Cardiac muscle cell (in vitro differentiated cells and primary cell): ENCODE data around the gene AFAP1L1. TPM values are rescaled to one million over a fixed set of nuclear protein-coding genes. Genes with fewer than 3 reads are reported as not detected.

Experiments used
- DNase-seq, 2 donors: peaks; one replicate each; pipeline versions ENCODE4 v3.0.0 to v3.0.0-alpha.2; 2010 to 2017; ENCODE audit warnings: low read depth in 1 of 2, low spot score in 1 of 2
- H3K27ac ChIP-seq: fragments of 200-600 bp; sonication (generic); 2 replicates; pipeline ENCODE4 v1.5.1; 2016
- H3K27me3 ChIP-seq: fragments of 200-600 bp; sonication (generic); 2 replicates; pipeline ENCODE4 v1.6.0; 2016; ENCODE audit warnings: control low read depth
- H3K36me3 ChIP-seq: fragments of 200-600 bp; sonication (generic); 2 replicates; pipeline ENCODE4 v1.5.1; 2016; ENCODE audit warnings: control low read depth
- H3K4me1 ChIP-seq: fragments of 200-600 bp; sonication (generic); 2 replicates; pipeline ENCODE4 v1.8.1; 2017; ENCODE audit warnings: low read depth, mild to moderate bottlenecking, mixed run types
- H3K4me3 ChIP-seq: fragments of 200-600 bp; sonication (generic); 2 replicates; pipeline ENCODE4 v1.5.1; 2016; ENCODE audit warnings: mild to moderate bottlenecking
- H3K9me3 ChIP-seq: fragments of 200-600 bp; sonication (generic); 2 replicates; pipeline ENCODE4 v1.5.1; 2017; ENCODE audit warnings: low read depth, mild to moderate bottlenecking, control low read depth
- polyA plus RNA-seq: library from polyadenylated mRNA; unstranded; fragments of >200 nt; fragmentation: Nextera tagmentation; extraction: Ambion mirVana; gene quantifications from 2 replicates; pipeline ENCODE4 v1.2.1, GENCODE V29; 2016
- total RNA-seq: library from RNA; depleted of rRNA; stranded (reverse); fragments of >200 nt; gene quantifications from 2 replicates; pipeline ENCODE4 v1.2.3, GENCODE V29; 2016
- TF ChIP-seq, protein P1 (sequence below): IDR thresholded peaks from 2 replicates; pipeline ENCODE4 v1.5.1; 2012; ENCODE audit warnings: low read depth, mild to moderate bottlenecking, low read length

The AFAP1L1 gene
- total and polyA plus RNA-seq, 2 experiments from 2014 or later: 24.0 to 39.3 TPM

GRCh38 chr5:149328177-149328576, 56.5 kb downstream of the AFAP1L1 start:
- Histone ChIP-seq H3K27me3 (peaks cover 65% of the 10 kb centered on the region), H3K4me3 (no peak overlapping the region), H3K36me3 (no peaks in the 10 kb centered on the region), H3K27ac (no peak overlapping the region), H3K9me3 (no peaks in the 10 kb centered on the region), H3K4me1 (no peaks in the 10 kb centered on the region)
- no peak for DNase-seq
- TF ChIP-seq, protein P1, sequence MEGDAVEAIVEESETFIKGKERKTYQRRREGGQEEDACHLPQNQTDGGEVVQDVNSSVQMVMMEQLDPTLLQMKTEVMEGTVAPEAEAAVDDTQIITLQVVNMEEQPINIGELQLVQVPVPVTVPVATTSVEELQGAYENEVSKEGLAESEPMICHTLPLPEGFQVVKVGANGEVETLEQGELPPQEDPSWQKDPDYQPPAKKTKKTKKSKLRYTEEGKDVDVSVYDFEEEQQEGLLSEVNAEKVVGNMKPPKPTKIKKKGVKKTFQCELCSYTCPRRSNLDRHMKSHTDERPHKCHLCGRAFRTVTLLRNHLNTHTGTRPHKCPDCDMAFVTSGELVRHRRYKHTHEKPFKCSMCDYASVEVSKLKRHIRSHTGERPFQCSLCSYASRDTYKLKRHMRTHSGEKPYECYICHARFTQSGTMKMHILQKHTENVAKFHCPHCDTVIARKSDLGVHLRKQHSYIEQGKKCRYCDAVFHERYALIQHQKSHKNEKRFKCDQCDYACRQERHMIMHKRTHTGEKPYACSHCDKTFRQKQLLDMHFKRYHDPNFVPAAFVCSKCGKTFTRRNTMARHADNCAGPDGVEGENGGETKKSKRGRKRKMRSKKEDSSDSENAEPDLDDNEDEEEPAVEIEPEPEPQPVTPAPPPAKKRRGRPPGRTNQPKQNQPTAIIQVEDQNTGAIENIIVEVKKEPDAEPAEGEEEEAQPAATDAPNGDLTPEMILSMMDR: no peak

DNA sequence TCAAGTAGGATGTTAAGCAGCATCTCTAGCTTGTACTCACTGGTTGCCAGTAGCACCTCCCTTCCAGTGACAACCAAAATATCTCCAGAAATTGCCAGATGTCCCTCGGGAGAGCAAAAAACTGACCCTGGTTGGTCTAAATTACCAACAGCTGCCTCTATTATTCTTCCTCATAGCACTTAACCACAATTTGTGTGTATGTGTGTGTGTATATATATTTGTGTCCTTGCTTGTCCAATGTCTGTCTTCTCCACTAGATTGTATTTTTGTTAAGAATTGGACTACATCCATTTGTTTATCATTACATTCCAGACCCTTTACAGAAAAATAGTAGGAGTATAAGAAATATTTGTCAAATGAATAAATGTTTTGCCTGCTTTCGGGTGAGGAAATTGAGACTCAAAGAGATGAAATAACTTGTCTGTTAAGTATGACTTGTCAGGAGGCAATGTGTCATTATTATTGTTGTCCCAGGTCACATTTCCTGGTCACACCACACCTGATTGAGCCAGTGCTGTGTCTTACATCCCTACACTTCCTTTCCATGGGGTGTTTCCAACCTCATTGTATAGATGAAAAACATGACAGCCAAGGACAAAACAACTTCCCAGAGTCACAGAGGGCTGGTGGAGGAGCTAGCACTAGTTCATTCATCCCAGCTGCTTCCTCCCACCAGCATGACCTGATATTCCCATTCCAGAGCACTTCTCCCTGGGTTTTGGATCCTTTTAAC, 62.2 kb downstream of the AFAP1L1 start:
- TF ChIP-seq, protein P1: no peak
- H3K4me1 ChIP-seq: no peaks in the 10 kb centered on the region
- H3K27ac ChIP-seq: no peak overlapping the region
- no peak for DNase-seq
- H3K27me3 ChIP-seq: peaks cover 94% of the 10 kb centered on the region
- H3K4me3 ChIP-seq: no peak overlapping the region
- peaks cover 2% of the 10 kb centered on the region for H3K36me3 ChIP-seq
- no peaks in the 10 kb centered on the region for H3K9me3 ChIP-seq

DNA sequence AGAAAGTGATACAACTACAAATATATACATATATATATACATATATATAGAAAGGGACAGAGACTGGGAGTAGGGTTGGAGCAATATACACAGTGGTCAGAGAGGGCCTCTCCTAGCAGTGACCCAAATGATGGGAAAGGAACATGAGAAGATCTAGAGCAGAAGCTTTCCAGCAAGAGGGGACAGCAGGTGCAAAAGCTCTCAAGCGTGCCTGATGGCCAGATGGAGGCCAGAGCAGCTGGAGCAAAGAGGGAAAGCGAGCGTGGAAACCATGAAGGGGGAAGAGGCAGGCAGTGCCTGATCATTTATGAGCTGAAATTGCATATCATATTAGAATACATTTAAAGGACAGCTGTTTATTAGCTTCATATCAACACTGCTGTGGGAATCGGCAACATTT, 66.1 kb downstream of the AFAP1L1 start:
- peaks cover 2% of the 10 kb centered on the region for H3K36me3 ChIP-seq
- H3K27ac ChIP-seq: no peak overlapping the region
- TF ChIP-seq, protein P1: no peak
- no peak for DNase-seq
- H3K4me1 ChIP-seq: no peaks in the 10 kb centered on the region
- H3K27me3 ChIP-seq: peaks cover 79% of the 10 kb centered on the region
- no peaks in the 10 kb centered on the region for H3K9me3 ChIP-seq
- H3K4me3 ChIP-seq: no peak overlapping the region

GRCh38 chr5:149338364-149338763, 66.7 kb downstream of the AFAP1L1 start:
- Histone ChIP-seq H3K27me3 (peaks cover 79% of the 10 kb centered on the region), H3K4me3 (no peak overlapping the region), H3K27ac (no peak overlapping the region), H3K9me3 (no peaks in the 10 kb centered on the region), H3K36me3 (peaks cover 2% of the 10 kb centered on the region), H3K4me1 (no peaks in the 10 kb centered on the region)
- DNase-seq: no peak
- TF ChIP-seq, protein P1: no peak

GRCh38 chr5:149340920-149341319, 69.3 kb downstream of the AFAP1L1 start:
- no peak overlapping the region for H3K4me3 ChIP-seq

More at GRCh38 chr5:149340920-149341319, 69.3 kb downstream of the AFAP1L1 start:
- peak in 1 of 2 donors; percentile 71 for DNase-seq
- Histone ChIP-seq H3K27ac (no peak overlapping the region), H3K4me1 (peaks cover 2% of the 10 kb centered on the region), H3K9me3 (no peaks in the 10 kb centered on the region), H3K27me3 (peaks cover 68% of the 10 kb centered on the region), H3K36me3 (no peaks in the 10 kb centered on the region)
- TF ChIP-seq, protein P1: no peak
